ENCODE results near the gene FOXP4. TPM values are rescaled to one million over a fixed set of nuclear protein-coding genes. Genes with fewer than 3 reads are reported as not detected.

Gene FOXP4
- total and polyA plus RNA-seq, 2 of the 13 experiments (the other 11 are each of a cell fraction or from before 2014, with no cell fraction given): 11.0 to 12.4 TPM

GRCh38 chr6:41547799-41548097, 1.6 kb downstream of the FOXP4 start (continued):
- TF ChIP-seq SP1 (IDR thresholded peaks at IDR 0.05) (no peak), SP1 (CRISPR knock-in tag; IDR thresholded peaks at IDR 0.05) (no peak), STAG1 (CRISPR knock-in tag; IDR thresholded peaks at IDR 0.05) (0 out of 2 replicates have a peak, but pooled peaks have one; percentile 16), KLF11 (CRISPR knock-in tag; IDR thresholded peaks at IDR 0.05) (no peak), NR2C2 (CRISPR knock-in tag; IDR thresholded peaks at IDR 0.05; ENCODE audit: borderline replicate concordance) (no peak), RERE (CRISPR knock-in tag; IDR thresholded peaks at IDR 0.05; ENCODE audit: low read depth) (no peak), TFAP4 (IDR thresholded peaks at IDR 0.05; ENCODE audit: borderline replicate concordance, low read depth) (no peak), AGO1 (IDR thresholded peaks at IDR 0.05; ENCODE audit: low read depth, low read length, poor library complexity, severe bottlenecking) (peak; percentile 40), PAXIP1 (CRISPR knock-in tag; conservative IDR thresholded peaks at IDR 0.05) (no peak), MYPOP (CRISPR knock-in tag; IDR thresholded peaks at IDR 0.05) (peak; percentile 56; the same call in 1 of the 2 replicates), GATAD2A (CRISPR knock-in tag; IDR thresholded peaks at IDR 0.05) (no peak), HIVEP1 (CRISPR knock-in tag; IDR thresholded peaks at IDR 0.05) (no peak), ZSCAN25 (CRISPR knock-in tag; IDR thresholded peaks at IDR 0.05) (0 out of 2 replicates have a peak, but pooled peaks have one; percentile 2), AGO2 (optimal IDR thresholded peaks at IDR 0.05; ENCODE audit: low read depth, low read length) (peak; percentile 79), GABPB1 (CRISPR knock-in tag; IDR thresholded peaks at IDR 0.05) (peak; percentile 4; the same call in 1 of the 2 replicates)
- TF ChIP-seq, protein P1, sequence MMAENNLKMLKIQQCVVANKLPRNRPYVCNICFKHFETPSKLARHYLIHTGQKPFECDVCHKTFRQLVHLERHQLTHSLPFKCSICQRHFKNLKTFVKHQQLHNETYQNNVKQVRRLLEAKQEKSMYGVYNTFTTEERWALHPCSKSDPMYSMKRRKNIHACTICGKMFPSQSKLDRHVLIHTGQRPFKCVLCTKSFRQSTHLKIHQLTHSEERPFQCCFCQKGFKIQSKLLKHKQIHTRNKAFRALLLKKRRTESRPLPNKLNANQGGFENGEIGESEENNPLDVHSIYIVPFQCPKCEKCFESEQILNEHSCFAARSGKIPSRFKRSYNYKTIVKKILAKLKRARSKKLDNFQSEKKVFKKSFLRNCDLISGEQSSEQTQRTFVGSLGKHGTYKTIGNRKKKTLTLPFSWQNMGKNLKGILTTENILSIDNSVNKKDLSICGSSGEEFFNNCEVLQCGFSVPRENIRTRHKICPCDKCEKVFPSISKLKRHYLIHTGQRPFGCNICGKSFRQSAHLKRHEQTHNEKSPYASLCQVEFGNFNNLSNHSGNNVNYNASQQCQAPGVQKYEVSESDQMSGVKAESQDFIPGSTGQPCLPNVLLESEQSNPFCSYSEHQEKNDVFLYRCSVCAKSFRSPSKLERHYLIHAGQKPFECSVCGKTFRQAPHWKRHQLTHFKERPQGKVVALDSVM (CRISPR knock-in tag; IDR thresholded peaks at IDR 0.05): 0 out of 2 replicates have a peak, but pooled peaks have one; percentile 27
- TF ChIP-seq, protein P2, sequence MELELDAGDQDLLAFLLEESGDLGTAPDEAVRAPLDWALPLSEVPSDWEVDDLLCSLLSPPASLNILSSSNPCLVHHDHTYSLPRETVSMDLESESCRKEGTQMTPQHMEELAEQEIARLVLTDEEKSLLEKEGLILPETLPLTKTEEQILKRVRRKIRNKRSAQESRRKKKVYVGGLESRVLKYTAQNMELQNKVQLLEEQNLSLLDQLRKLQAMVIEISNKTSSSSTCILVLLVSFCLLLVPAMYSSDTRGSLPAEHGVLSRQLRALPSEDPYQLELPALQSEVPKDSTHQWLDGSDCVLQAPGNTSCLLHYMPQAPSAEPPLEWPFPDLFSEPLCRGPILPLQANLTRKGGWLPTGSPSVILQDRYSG (CRISPR knock-in tag; IDR thresholded peaks at IDR 0.05): no peak

All from HepG2 (cell line).